ENCODE measurements around the gene DAAM1.

Gene DAAM1

GRCh38 chr14:59254911-59255545 is 66.6 kb downstream of the DAAM1 start:
- DNase-seq (ENCODE audit: low read depth) = no peak

GRCh38 chr14:59256331-59256730 is 67.9 kb downstream of the DAAM1 start:
- no peak for DNase-seq (ENCODE audit: low read depth)

GRCh38 chr14:59261334-59261733 is 72.9 kb downstream of the DAAM1 start:
- DNase-seq (ENCODE audit: low read depth) = no peak

- no peak for DNase-seq (ENCODE audit: low read depth)
Observed at GRCh38 chr14:59262717-59263454, 74.4 kb downstream of the DAAM1 start.

- DNase-seq (ENCODE audit: low read depth) = no peak
Observed at GRCh38 chr14:59265808-59266207, 77.3 kb downstream of the DAAM1 start.

GRCh38 chr14:59267046-59267445 is 78.6 kb downstream of the DAAM1 start:
- DNase-seq (ENCODE audit: low read depth) = no peak

- no peak for DNase-seq (ENCODE audit: low read depth)
Observed at GRCh38 chr14:59268011-59268410, 79.5 kb downstream of the DAAM1 start.

GRCh38 chr14:59268858-59269257 is 80.4 kb downstream of the DAAM1 start:
- no peak for DNase-seq (ENCODE audit: low read depth)

- DNase-seq (ENCODE audit: low read depth) = no peak
Observed at GRCh38 chr14:59269466-59269865, 81.0 kb downstream of the DAAM1 start.

GRCh38 chr14:59271256-59271655 is 82.8 kb downstream of the DAAM1 start:
- DNase-seq (ENCODE audit: low read depth) = no peak

GRCh38 chr14:59271734-59272133 is 83.3 kb downstream of the DAAM1 start:
- no peak for DNase-seq (ENCODE audit: low read depth)

- no peak for DNase-seq (ENCODE audit: low read depth)
Observed at GRCh38 chr14:59272633-59273032, 84.2 kb downstream of the DAAM1 start.

GRCh38 chr14:59273737-59274136 is 85.3 kb downstream of the DAAM1 start:
- no peak for DNase-seq (ENCODE audit: low read depth)

GRCh38 chr14:59274991-59275391 is 86.5 kb downstream of the DAAM1 start:
- no peak for DNase-seq (ENCODE audit: low read depth)

GRCh38 chr14:59275668-59276067 is 87.2 kb downstream of the DAAM1 start:
- no peak for DNase-seq (ENCODE audit: low read depth)

- DNase-seq (ENCODE audit: low read depth) = no peak
Observed at GRCh38 chr14:59276235-59276634, 87.8 kb downstream of the DAAM1 start.

- DNase-seq (ENCODE audit: low read depth) = no peak
Observed at GRCh38 chr14:59277659-59278058, 89.2 kb downstream of the DAAM1 start.

- DNase-seq (ENCODE audit: low read depth) = no peak
Observed at GRCh38 chr14:59278111-59278510, 89.6 kb downstream of the DAAM1 start.

GRCh38 chr14:59280961-59281360 is 92.5 kb downstream of the DAAM1 start:
- no peak for DNase-seq (ENCODE audit: low read depth)

GRCh38 chr14:59281609-59282377 is 93.3 kb downstream of the DAAM1 start:
- DNase-seq (ENCODE audit: low read depth) = no peak

- no peak for DNase-seq (ENCODE audit: low read depth)
Observed at GRCh38 chr14:59282378-59282765, 93.9 kb downstream of the DAAM1 start.

- DNase-seq (ENCODE audit: low read depth) = no peak
Observed at GRCh38 chr14:59283361-59283760, 94.9 kb downstream of the DAAM1 start.

- DNase-seq (ENCODE audit: low read depth) = no peak
Observed at GRCh38 chr14:59284059-59284458, 95.6 kb downstream of the DAAM1 start.

Data from stimulated activated CD8-positive, alpha-beta memory T cell treated with anti-CD3 and anti-CD28 coated beads, Interleukin-12 subunit alpha, Interleukin-12 subunit beta, amount 100 ng/mL, for 4 hours (primary cell).